Activated naive CD8-positive, alpha-beta T cell treated with anti-CD3 and anti-CD28 coated beads, Interleukin-2, amount 50 U/mL, for 24 hours (primary cell): Measurements from ENCODE around the gene SKAP2.
A peak's percentile ranks its signal among the peaks of the same experiment; 100 is the strongest.

Source experiments
- ATAC-seq: fragments of 150-1000 bp; cut with Tn5 transposase; one replicate; pipeline ENCODE4 v1.10.0; 2021
- DNase-seq: peaks from one replicate; pipeline ENCODE4 v3.0.0; 2021
- H3K27ac Mint-ChIP-seq: one replicate; pipeline ENCODE4 v1.8.0; 2021; ENCODE audit warnings: mild to moderate bottlenecking, mixed read lengths
- H3K27me3 Mint-ChIP-seq: one replicate; pipeline ENCODE4 v1.8.0; 2021; ENCODE audit warnings: mixed read lengths
- H3K36me3 Mint-ChIP-seq: one replicate; pipeline ENCODE4 v1.8.0; 2021; ENCODE audit warnings: low read depth, mixed read lengths
- H3K4me1 Mint-ChIP-seq: one replicate; pipeline ENCODE4 v1.8.0; 2021; ENCODE audit warnings: mixed read lengths
- H3K4me3 Mint-ChIP-seq: one replicate; pipeline ENCODE4 v1.8.0; 2021; ENCODE audit warnings: mild to moderate bottlenecking, moderate library complexity, mixed read lengths
- H3K9me3 Mint-ChIP-seq: one replicate; pipeline ENCODE4 v1.8.0; 2021; ENCODE audit warnings: mixed read lengths

SKAP2 gene

DNA sequence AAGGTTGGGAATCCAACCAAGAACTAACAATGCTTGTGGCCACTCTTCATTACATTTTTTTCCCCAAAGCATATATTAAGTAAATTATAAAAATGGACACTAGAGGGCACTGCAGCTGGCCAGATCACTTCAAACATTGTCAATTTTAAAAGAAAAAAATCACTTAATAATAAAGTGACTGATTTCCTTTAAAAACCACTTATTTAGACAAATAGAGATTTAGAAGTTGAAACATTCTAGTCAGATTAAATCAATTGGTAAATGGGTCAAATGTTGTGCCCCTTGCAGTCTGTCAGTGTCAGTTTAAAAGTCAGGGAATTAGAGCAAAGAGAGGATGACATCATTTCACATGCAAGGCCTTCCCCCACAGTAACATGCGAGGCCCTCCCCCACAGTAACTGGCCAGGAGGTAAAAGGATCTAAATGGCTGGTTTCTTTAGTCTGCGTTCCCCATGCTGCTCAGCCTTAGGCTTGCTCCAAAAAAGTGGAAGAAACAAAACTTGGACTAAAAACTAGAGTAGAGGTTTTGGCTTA, 177.9 kb downstream of the SKAP2 start:
- no peak overlapping the region for H3K4me3 Mint-ChIP-seq
- H3K27ac Mint-ChIP-seq, result no peak overlapping the region
- H3K4me1 Mint-ChIP-seq, result no peaks in the 10 kb centered on the region
- peaks cover 2% of the 10 kb centered on the region for H3K36me3 Mint-ChIP-seq
- H3K27me3 Mint-ChIP-seq, result peaks cover 17% of the 10 kb centered on the region
- H3K9me3 Mint-ChIP-seq, result no peaks in the 10 kb centered on the region
- DNase-seq (no peak), ATAC-seq (no peak)

DNA sequence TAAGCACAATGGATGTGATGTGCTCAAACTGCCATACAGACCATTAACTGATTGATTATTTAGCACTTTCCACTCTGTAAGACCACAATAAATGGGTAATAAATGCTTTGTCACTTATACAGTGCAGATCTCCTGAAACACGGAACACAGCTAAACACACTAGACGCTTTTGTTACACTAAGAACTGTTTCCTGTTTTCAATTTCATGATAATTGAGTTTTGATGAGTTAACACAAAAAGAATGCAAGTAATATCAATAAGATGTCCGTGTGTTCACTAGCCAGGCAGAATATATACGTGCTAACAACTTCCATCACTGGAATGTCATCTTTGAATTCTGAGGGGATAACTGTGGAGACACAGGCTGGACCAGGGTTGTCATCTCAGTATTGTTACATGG, 178.8 kb downstream of the SKAP2 start:
- H3K27me3 Mint-ChIP-seq, result peaks cover 17% of the 10 kb centered on the region
- H3K9me3 Mint-ChIP-seq, result no peaks in the 10 kb centered on the region
- no peak overlapping the region for H3K27ac Mint-ChIP-seq
- H3K4me1 Mint-ChIP-seq, result no peaks in the 10 kb centered on the region
- DNase-seq, result no peak
- H3K4me3 Mint-ChIP-seq, result no peak overlapping the region
- peaks cover 2% of the 10 kb centered on the region for H3K36me3 Mint-ChIP-seq
- ATAC-seq, result no peak

DNA sequence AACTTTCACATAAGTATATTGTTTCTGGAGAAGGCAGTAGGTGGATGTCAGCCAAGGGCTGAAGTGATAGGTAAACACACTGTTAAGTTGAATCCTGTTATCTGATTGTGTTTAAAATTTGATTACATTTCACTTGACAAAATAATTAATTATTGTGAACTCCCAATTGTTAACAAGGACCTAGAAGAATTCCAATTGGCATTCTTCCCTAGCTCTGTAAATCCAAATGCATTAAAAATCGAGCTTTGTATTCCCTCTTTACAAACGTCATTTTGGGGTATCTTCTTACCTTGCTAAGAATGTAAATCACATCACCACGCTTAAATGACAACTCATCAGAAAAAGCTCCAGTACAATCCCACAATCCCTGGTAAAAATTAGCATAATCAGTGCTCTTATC, 179.9 kb downstream of the SKAP2 start:
- H3K9me3 Mint-ChIP-seq, result no peaks in the 10 kb centered on the region
- no peak overlapping the region for H3K27ac Mint-ChIP-seq
- DNase-seq, result no peak
- H3K4me3 Mint-ChIP-seq, result no peak overlapping the region
- H3K27me3 Mint-ChIP-seq, result peaks cover 17% of the 10 kb centered on the region
- ATAC-seq, result no peak
- H3K36me3 Mint-ChIP-seq, result peaks cover 2% of the 10 kb centered on the region
- no peaks in the 10 kb centered on the region for H3K4me1 Mint-ChIP-seq

DNA sequence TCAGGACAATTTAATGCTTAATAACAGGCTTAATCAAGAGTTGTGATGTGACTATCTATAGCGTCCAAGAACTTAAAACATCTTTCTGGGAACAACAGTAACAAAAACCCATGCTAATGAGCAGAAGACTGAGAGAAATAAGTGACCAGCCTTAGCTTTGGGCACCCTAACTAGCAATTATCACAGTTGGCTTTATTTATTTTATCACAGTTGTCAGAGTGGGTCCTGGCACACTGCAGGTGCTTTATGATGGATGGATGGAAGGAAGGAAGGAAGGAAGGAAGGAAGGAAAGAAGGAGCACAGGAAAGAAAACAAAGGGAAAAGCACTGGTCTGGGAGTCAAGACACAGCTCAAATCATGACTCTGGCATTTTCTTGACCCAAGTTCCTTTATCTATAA, 181.1 kb downstream of the SKAP2 start:
- Mint-ChIP-seq H3K27ac (no peak overlapping the region), H3K27me3 (peaks cover 17% of the 10 kb centered on the region), H3K36me3 (peaks cover 2% of the 10 kb centered on the region), H3K4me3 (no peak overlapping the region), H3K4me1 (no peaks in the 10 kb centered on the region), H3K9me3 (no peaks in the 10 kb centered on the region)
- DNase-seq (no peak), ATAC-seq (no peak)

DNA sequence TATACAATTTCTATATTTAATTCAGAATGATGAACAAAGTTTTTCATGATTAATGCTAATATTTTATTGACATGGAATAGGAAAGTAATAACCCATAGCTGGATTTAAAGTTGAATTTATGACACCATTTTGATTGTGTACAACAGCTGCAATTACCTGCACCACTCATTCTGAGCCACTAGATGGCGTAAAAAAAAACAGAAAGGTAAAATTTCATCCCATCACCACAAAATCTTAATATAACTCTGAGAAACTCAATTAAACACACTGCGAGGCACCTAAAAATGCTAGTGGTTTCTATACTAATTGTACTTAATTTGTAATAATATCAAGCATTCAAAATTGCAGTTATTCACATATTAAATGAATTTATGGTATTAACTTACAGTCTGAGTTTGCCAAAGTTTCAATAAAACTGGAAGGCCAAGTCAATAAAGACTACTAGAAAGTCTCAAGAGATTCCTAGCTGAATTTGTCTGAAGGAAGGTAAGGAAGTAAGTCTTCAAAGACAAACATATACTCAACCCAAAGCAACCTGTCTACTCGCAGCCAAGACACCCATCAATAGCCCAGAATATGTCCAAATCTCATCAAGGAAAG, 182.5 kb downstream of the SKAP2 start:
- Mint-ChIP-seq H3K4me3 (no peak overlapping the region), H3K9me3 (no peaks in the 10 kb centered on the region), H3K27me3 (peaks cover 14% of the 10 kb centered on the region), H3K4me1 (no peaks in the 10 kb centered on the region), H3K27ac (no peak overlapping the region), H3K36me3 (peaks cover 2% of the 10 kb centered on the region)
- ATAC-seq (no peak), DNase-seq (no peak)

DNA sequence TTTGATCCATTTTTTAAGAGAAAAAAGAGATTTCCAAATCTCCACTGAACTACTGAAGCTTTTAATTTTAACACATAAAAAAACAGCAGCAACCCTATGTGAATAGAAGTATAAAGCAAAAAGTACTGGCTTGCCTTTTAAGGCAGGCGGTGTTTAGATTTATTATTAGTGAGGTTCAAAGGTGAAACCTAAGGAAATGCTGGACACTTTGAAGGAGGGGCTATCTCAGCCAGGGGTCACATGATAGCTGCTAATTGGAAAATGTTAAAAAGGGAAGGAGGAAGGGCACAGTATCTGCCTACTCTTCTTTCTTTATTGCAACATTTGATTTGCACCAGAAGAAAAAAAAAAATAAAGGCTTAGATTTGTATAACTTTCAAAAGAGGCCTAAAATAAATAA, 183.8 kb downstream of the SKAP2 start:
- Mint-ChIP-seq H3K4me3 (no peak overlapping the region), H3K9me3 (no peaks in the 10 kb centered on the region), H3K36me3 (peaks cover 2% of the 10 kb centered on the region), H3K27me3 (peaks cover 10% of the 10 kb centered on the region), H3K4me1 (no peaks in the 10 kb centered on the region), H3K27ac (no peak overlapping the region)
- no peak for ATAC-seq
- DNase-seq, result no peak

DNA sequence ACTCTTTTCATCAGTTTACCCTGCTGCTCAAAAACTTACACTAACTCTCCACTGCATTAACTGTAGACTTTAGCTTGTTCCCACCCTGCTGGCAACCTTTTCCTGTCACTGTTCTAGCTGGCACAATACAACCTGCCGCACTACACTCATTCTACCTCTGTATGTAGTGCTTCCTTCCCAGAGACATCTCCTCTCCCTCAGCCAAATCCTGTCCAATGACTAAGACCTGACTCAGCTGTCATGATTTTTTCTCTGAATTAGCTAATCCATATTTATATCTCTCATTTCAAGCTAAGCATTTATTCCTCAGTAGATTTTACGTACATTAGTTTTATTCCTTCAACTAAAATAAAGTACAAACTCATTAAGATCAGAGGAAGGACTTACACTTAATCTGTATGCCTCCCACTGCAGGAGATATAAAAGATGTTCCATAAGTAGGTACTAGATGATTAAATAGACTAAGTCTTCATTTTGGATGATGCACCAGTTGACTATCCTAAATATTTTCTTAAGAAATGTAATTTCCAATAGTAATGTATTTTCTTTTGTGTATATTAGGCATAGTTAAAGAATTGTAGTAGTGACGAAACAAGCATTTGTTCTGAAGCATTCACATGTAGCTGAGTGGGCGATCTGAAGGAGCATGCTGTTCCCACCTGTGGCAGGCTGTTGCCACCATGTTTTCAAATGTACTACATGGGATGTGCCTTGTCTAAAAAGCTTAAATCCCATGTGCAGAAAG, 189.1 kb downstream of the SKAP2 start:
- Mint-ChIP-seq H3K4me1 (peaks cover 8% of the 10 kb centered on the region), H3K36me3 (no peaks in the 10 kb centered on the region), H3K27ac (no peak overlapping the region), H3K9me3 (no peaks in the 10 kb centered on the region), H3K4me3 (no peak overlapping the region), H3K27me3 (peaks cover 5% of the 10 kb centered on the region)
- DNase-seq (no peak), ATAC-seq (no peak)

DNA sequence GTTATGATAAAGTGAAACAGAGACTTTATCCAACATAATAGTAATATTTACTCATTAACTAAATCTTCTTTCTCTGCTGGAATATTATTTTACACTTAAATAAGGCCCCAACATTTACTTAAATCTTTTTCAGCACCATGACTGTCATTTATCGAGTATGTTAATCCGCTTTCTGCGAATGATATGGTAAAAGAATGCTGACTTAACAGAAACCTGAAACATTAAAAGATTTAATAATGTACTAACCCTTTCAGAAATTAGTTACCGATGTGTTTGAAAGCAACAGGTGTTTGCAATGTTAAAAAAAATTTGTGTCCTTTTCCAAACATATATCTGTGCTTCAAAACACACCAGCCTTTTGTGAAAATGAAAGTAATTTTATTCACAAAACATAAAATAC, 190.5 kb downstream of the SKAP2 start:
- peaks cover 8% of the 10 kb centered on the region for H3K4me1 Mint-ChIP-seq
- DNase-seq, result no peak
- no peak overlapping the region for H3K4me3 Mint-ChIP-seq

DNA sequence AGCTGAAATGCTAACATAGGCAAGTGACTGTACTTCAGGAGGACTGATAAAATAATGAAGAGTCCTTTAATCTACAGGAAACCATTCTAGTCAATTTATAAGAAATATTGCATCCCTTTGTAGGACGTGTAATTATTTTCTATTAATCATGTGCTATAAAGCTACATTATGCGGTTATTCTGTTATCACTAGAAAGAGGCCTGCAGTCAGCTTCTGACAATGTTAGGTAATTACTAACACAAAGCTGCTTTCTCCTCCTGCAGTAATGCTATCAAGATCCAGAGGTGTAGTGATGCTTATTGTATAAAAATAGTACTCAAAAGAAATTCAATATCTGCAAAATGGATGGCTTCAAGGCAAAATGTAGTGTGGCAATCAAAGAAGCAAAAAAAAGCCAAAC, 191.1 kb downstream of the SKAP2 start:
- no peak overlapping the region for H3K4me3 Mint-ChIP-seq
- DNase-seq (no peak), ATAC-seq (no peak)
- H3K36me3 Mint-ChIP-seq, result no peaks in the 10 kb centered on the region
- H3K9me3 Mint-ChIP-seq, result no peaks in the 10 kb centered on the region
- H3K4me1 Mint-ChIP-seq, result peaks cover 8% of the 10 kb centered on the region
- H3K27me3 Mint-ChIP-seq, result peaks cover 5% of the 10 kb centered on the region
- no peak overlapping the region for H3K27ac Mint-ChIP-seq

More for the DNA sequence above, 190.5 kb downstream of the SKAP2 start:
- H3K27me3 Mint-ChIP-seq, result peaks cover 5% of the 10 kb centered on the region
- ATAC-seq, result no peak
- no peaks in the 10 kb centered on the region for H3K36me3 Mint-ChIP-seq
- no peaks in the 10 kb centered on the region for H3K9me3 Mint-ChIP-seq
- no peak overlapping the region for H3K27ac Mint-ChIP-seq

DNA sequence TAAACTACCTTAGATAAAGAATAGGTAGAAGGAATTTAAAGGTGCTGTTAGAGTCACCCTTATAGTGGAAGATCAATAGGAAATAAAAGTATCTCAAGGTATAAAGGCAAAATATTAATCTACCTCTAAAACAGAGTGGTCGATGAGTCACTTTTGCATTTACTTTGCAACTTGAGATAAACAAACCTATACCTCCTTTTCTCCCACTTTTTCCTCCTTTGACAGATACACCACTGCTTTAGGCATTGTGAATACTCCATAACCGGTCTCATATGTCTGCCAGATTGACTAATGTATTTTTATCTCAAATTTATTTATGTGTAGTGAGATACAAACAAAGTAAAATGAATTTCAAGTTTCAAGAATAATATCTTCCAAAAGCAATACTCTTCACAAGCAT, 193.5 kb downstream of the SKAP2 start:
- H3K4me1 Mint-ChIP-seq, result peaks cover 11% of the 10 kb centered on the region
- H3K27me3 Mint-ChIP-seq, result peaks cover 5% of the 10 kb centered on the region
- ATAC-seq (no peak), DNase-seq (no peak)
- H3K9me3 Mint-ChIP-seq, result no peaks in the 10 kb centered on the region
- no peaks in the 10 kb centered on the region for H3K36me3 Mint-ChIP-seq
- H3K27ac Mint-ChIP-seq, result no peak overlapping the region
- H3K4me3 Mint-ChIP-seq, result no peak overlapping the region

DNA sequence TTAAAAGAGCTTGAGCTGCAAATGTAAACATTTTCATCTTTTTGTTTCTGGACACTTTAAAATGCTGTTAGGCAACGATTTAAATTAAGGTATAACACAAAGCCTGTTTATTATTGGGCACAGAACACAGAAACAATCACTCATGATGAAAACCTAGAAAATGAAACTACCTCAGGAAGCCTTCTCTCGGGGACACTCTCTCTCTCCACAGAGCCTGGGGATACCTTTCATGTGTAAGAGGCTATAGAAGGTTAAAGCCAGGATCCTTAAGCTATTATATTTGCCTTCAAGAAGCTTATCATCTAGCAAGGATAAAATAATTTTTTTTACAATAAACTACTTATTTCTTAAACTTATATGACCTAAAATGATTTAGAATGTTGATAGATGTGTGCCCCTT, 194.1 kb downstream of the SKAP2 start:
- no peaks in the 10 kb centered on the region for H3K36me3 Mint-ChIP-seq
- H3K27ac Mint-ChIP-seq, result no peak overlapping the region
- H3K4me3 Mint-ChIP-seq, result no peak overlapping the region
- peaks cover 5% of the 10 kb centered on the region for H3K27me3 Mint-ChIP-seq
- ATAC-seq (no peak), DNase-seq (no peak)
- H3K9me3 Mint-ChIP-seq, result no peaks in the 10 kb centered on the region
- H3K4me1 Mint-ChIP-seq, result peaks cover 12% of the 10 kb centered on the region

DNA sequence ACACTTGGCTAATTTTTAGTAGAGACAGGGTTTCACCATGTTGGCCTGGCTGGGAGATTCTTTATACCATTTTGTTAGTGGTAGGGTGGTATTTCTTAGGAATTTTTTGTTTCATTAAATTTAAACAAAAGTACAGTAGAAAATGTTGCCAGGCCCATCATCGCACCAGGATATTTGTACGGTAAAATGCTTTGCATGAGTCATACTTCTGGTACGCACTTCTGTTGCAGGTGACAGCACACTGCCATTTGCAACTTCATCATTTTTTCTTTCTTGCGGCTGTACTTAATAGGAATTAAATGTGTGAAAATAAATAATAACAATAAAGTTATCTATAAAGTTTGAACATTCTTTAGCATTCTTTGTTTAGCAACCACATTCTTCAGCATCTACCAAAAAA, 195.6 kb downstream of the SKAP2 start:
- H3K4me3 Mint-ChIP-seq, result no peak overlapping the region
- no peak for ATAC-seq
- no peaks in the 10 kb centered on the region for H3K9me3 Mint-ChIP-seq
- no peaks in the 10 kb centered on the region for H3K27me3 Mint-ChIP-seq
- no peaks in the 10 kb centered on the region for H3K36me3 Mint-ChIP-seq
- H3K4me1 Mint-ChIP-seq, result peaks cover 14% of the 10 kb centered on the region
- no peak overlapping the region for H3K27ac Mint-ChIP-seq
- DNase-seq, result no peak

DNA sequence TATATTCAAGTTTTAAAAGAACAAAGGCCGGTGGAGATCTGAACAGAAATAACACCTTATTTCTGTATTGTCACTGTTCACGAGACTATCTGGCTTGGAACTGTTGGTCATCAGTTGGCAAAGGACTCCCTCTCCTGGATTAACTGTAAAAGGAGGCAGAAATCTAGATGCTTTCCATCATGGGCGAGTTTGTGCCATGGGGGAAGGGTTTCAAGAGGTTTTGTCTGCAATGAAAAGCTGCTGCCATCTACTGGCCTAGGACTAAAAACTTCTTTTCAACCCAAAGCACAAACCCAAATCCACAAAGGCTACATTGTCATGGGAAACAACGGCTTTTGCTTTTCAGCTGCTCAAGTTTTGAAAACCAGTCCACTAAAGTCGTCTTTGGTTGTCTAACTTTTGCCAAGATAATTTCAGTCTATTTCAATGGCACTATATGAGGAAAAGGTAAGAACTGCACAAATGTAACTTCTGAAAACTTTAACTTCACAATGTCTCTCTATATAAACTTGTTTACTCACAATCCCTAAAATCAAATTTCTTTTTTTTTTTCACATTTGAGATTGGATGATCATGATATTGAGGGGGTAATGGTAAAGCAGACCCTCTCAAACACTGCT, 196.8 kb downstream of the SKAP2 start:
- Mint-ChIP-seq H3K36me3 (no peaks in the 10 kb centered on the region), H3K27ac (no peak overlapping the region), H3K27me3 (peaks cover 3% of the 10 kb centered on the region), H3K4me1 (peaks cover 14% of the 10 kb centered on the region), H3K4me3 (no peak overlapping the region), H3K9me3 (no peaks in the 10 kb centered on the region)
- DNase-seq (peak; percentile 43), ATAC-seq (peak; percentile 73)

DNA sequence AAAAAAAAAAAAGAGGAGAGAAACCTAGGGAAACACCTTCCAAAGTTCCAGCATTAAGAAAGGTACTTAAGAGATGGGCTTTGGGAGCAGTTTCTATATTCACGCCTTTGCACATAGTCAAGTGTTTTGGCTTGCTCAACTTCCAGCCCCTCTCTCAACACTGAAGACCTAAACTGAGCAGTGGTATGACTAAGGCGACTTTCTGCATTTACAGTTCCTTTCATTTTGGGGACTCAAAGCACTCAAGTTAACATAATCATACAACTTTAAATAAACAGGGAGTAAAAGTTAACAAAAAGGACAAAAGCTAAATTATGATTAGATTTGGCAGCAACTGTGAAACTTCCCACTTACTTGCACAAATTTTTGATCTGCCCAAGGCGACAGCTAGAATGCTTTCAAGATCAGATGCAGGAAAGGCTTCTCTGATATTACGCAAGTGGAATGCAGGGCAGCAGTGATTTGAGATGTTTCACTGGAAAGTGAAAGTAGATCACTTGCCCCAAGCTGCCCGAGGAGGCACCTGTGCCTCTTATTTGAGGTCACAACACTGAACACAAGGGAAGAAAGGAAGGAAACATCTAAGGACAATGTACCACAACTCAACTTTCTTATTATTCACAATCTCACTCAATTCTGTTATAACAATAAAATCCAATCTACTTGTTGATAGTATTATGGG, 199.5 kb downstream of the SKAP2 start:
- DNase-seq (peak; percentile 13), ATAC-seq (peak; percentile 46)
- Mint-ChIP-seq H3K9me3 (no peaks in the 10 kb centered on the region), H3K36me3 (no peaks in the 10 kb centered on the region), H3K27me3 (peaks cover 5% of the 10 kb centered on the region), H3K27ac (no peak overlapping the region), H3K4me1 (peaks cover 14% of the 10 kb centered on the region), H3K4me3 (peak overlapping the region; percentile 39)

DNA sequence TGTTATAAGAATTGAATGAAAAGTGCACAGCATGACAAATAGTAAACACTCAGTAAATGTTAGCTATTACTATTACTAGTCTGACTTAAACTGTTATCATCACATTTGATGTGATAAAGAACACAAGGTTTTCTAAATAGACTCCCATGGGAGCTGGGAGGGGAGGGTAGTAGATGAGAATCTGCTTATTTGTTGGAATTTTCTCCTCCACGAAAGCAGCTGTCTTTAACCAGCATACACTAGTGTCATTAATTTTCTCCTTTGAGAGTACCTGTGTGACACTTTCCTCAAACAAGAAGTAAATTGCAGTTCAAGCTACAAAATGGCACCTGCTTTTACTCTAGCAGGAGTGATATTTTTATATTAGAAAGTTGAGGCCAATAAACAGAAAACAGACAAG, 200.1 kb downstream of the SKAP2 start:
- H3K9me3 Mint-ChIP-seq, result no peaks in the 10 kb centered on the region
- no peak for ATAC-seq
- no peak overlapping the region for H3K4me3 Mint-ChIP-seq
- H3K36me3 Mint-ChIP-seq, result no peaks in the 10 kb centered on the region
- H3K4me1 Mint-ChIP-seq, result peaks cover 14% of the 10 kb centered on the region
- peaks cover 5% of the 10 kb centered on the region for H3K27me3 Mint-ChIP-seq
- H3K27ac Mint-ChIP-seq, result no peak overlapping the region
- no peak for DNase-seq
